ENCODE data around the gene PPP2R3A.
"Not testable (repeated sequence)": the region's sequence is repeated elsewhere in the genome, so short reads cannot be mapped to it uniquely, and the experiment has no call there.

The PPP2R3A gene

DNA sequence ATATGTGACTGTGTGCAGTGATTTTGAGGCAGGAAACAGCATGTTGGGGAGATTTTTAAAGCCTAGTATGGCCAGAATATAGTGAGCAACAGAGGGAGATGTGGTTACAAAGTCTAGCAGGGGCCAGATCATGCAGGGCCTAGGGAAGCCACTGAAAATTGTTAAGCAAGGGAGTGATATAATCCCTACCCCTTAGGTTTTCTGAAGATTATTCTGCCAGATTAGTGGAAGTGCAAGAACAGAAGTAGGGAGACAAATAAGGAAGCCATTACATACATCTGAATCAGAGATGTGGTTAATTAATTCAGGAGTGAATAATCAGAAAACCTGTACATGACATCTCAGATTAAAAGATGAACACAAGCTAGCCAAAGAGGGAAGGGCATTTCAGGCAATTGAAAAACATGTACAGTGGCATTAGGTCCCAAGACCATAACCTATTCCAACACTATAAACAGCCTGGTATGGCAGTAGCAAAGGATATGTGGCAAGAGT, 175.8 kb downstream of the PPP2R3A start:
- POLR2A ChIA-PET: no interaction called here
- H3K4me3 ChIP-seq (ENCODE audit: low read depth, low read length): no peak overlapping the region
- no peak for DNase-seq (ENCODE audit: low read depth, low spot score)
- TF ChIP-seq CTCF (IDR thresholded peaks at IDR 0.05; ENCODE audit: insufficient read depth, low read length, missing control alignments): no peak
- CTCF ChIA-PET: interaction anchor here (0.9 kb wide), 1 partner anchor 29 kb away, joined by 3 read pairs; no protein-coding TSS in a partner anchor

DNA sequence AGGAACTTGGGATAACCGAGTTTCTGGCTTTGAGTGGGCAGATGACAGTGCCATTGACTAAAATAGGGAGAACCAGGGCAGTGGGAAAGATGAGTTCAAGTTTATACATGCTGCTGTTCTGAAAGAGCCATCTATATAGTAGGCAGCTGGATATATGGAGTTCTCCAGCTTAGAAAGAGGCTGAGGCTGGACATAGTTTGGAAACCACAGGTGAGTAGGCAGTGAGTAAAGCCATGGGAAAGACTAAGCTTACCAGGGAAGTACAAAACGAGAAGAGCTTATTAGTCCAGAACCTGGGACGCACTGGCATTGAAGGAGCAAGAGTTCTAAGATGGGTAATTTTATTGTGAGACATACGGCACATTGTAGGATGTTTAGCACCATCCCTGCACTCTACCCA, 176.4 kb downstream of the PPP2R3A start:
- CTCF ChIA-PET: interaction anchor here (0.9 kb wide), 1 partner anchor 28 kb away, joined by 3 read pairs; no protein-coding TSS in a partner anchor
- POLR2A ChIA-PET: no interaction called here
- H3K4me3 ChIP-seq (ENCODE audit: low read depth, low read length): no peak overlapping the region
- no peak for TF ChIP-seq CTCF (IDR thresholded peaks at IDR 0.05; ENCODE audit: insufficient read depth, low read length, missing control alignments)
- no peak for DNase-seq (ENCODE audit: low read depth, low spot score)

GRCh38 chr3:136142592-136142991, 177.1 kb downstream of the PPP2R3A start:
- no peak for TF ChIP-seq CTCF (IDR thresholded peaks at IDR 0.05; ENCODE audit: insufficient read depth, low read length, missing control alignments)
- H3K4me3 ChIP-seq (ENCODE audit: low read depth, low read length): no peak overlapping the region
- DNase-seq (ENCODE audit: low read depth, low spot score): peak; percentile 73
- CTCF ChIA-PET: no interaction called here
- POLR2A ChIA-PET: interaction anchor here (1.3 kb wide), 1 partner anchor 54 kb away, joined by 7 read pairs; the partner anchor contains the start of gene MSL2

DNA sequence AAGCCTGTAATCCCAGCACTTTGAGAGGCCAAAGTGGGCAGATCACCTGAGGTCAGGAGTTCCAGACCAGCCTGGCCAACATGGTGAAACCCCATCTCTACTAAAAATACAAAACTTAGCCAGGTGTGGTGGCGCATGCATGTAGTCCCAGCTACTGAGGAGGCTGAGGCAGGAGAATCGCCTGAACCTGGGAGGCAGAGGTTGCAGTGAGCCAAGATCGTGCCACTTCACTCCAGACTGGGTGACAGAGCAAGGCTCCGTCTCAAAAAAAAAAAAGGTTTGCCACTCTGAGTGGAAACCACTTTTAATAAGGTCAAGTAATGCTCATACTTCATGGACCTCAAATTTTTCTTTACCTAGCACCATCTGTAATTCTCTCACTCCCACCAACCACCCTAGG, 178.9 kb downstream of the PPP2R3A start:
- POLR2A ChIA-PET; DNase-seq (ENCODE audit: low read depth, low spot score); H3K4me3 ChIP-seq (ENCODE audit: low read depth, low read length); CTCF ChIA-PET: not testable (repeated sequence)

DNA sequence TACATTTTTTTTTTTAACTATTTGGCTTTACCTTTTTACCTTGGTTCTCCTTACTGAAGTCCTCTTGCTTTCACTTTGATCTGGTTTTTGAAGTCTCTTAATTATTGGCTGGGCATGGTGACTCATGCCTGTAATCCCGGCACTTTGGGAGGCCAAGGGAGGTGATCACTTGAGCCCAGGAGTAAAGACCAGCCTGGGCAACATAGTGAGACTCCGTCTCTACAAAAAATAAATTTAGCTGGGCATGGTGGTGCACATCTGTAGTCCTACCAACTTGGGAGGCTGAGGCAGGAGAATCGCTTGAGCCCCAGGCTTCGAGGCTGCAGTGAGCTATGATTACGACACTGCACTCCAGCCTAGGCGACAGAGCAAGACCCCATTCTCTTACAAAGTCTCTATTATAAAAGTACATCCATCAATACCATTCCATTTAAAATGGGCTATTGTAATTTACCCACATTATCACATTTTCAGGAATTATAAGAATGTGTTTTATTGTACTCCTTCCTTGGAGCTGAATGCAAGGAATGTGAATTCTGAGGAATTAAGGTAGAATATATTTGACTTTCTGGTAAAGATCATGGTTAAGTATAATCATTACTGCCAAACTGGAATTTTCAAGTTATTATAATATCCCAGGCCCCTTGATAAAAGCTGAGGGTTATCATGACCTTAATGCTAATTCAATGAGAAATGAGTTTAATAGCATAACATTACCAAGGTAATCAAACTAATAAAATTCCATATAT, 181.6 kb downstream of the PPP2R3A start:
- DNase-seq (ENCODE audit: low read depth, low spot score): no peak
- no peak for TF ChIP-seq CTCF (IDR thresholded peaks at IDR 0.05; ENCODE audit: insufficient read depth, low read length, missing control alignments)
- CTCF ChIA-PET: no interaction called here
- POLR2A ChIA-PET: no interaction called here
- no peak overlapping the region for H3K4me3 ChIP-seq (ENCODE audit: low read depth, low read length)

- no peak overlapping the region for H3K4me3 ChIP-seq (ENCODE audit: low read depth, low read length)
- ChIA-PET POLR2A (no interaction called here), CTCF (no interaction called here)
- no peak for DNase-seq (ENCODE audit: low read depth, low spot score)
- TF ChIP-seq CTCF (IDR thresholded peaks at IDR 0.05; ENCODE audit: insufficient read depth, low read length, missing control alignments): no peak
Observed at GRCh38 chr3:136149667-136150066, 184.1 kb downstream of the PPP2R3A start.

GRCh38 chr3:136151219-136151618, 185.7 kb downstream of the PPP2R3A start:
- TF ChIP-seq CTCF (IDR thresholded peaks at IDR 0.05; ENCODE audit: insufficient read depth, low read length, missing control alignments): no peak
- no peak overlapping the region for H3K4me3 ChIP-seq (ENCODE audit: low read depth, low read length)
- ChIA-PET CTCF (interaction anchor here (0.9 to 1.5 kb wide), 3 partner anchors 100 to 601 kb away, joined by 3 read pairs; partner anchors contain the start of gene STAG1), POLR2A (no interaction called here)
- no peak for DNase-seq (ENCODE audit: low read depth, low spot score)
